IMR-90 (cell line): ENCODE data around the gene ERCC8. TPM values are rescaled to one million over a fixed set of nuclear protein-coding genes. Genes with fewer than 3 reads are reported as not detected.

Experiments
- ATAC-seq: fragments of 200-7000 bp; cut with Tn5 transposase; 2 replicates; pipeline ENCODE4 v1.9.1; 2020; ENCODE audit warnings: low read depth, mild to moderate bottlenecking, moderate library complexity
- BruUV-seq: library from RNA; stranded (reverse); fragments of 400-500 nt; replicated peaks from 2 replicates; lab custom pipeline; 2021; lab: Mats Ljungman, UMichigan
- CTCF ChIA-PET: fragments of 300-600 bp; formaldehyde crosslinking; extraction: SDS; loops from one replicate; lab custom pipeline; 2021; ENCODE audit warnings: antibody characterized with exemption; lab: Yijun Ruan, JAX
- POLR2A ChIA-PET: fragments of 300-600 bp; sonication (Branson Sonifier 250); formaldehyde crosslinking; loops from one replicate; lab custom pipeline; 2022; ENCODE audit warnings: antibody characterized with exemption; ENCODE audit not compliant: unreplicated experiment; lab: Charles Lee
- DNase-seq: peaks from one replicate; pipeline ENCODE4 v3.0.0; 2013
- H2AFZ ChIP-seq: replicated peaks from 2 replicates; pipeline ENCODE3; 2013; ENCODE audit warnings: low read length, mild to moderate bottlenecking; ENCODE audit not compliant: poor library complexity
- H2AK5ac ChIP-seq: 2 replicates; pipeline ENCODE4 v1.6.1; 2013; ENCODE audit warnings: low read depth, low read length, inconsistent platforms
- H2AK9ac ChIP-seq: replicated peaks from 2 replicates; pipeline ENCODE3; 2013; ENCODE audit warnings: mild to moderate bottlenecking, low read depth, low read length, moderate library complexity; ENCODE audit not compliant: poor library complexity
- H2BK120ac ChIP-seq: 2 replicates; pipeline ENCODE4 v1.6.1; 2013; ENCODE audit warnings: low read depth, low read length, inconsistent platforms
- H2BK15ac ChIP-seq: 3 replicates; pipeline ENCODE4 v1.6.1; 2013; ENCODE audit warnings: low read depth, low read length, inconsistent platforms
- H2BK20ac ChIP-seq: 2 replicates; pipeline ENCODE4 v1.6.1; 2013; ENCODE audit warnings: low read depth, mild to moderate bottlenecking, inconsistent platforms, low read length, moderate library complexity
- H2BK5ac ChIP-seq: 2 replicates; pipeline ENCODE4 v1.6.1; 2013; ENCODE audit warnings: mild to moderate bottlenecking, low read depth, low read length, inconsistent platforms; ENCODE audit not compliant: poor library complexity, severe bottlenecking
- H3K14ac ChIP-seq: replicated peaks from 2 replicates; pipeline ENCODE4 v1.6.1; 2013; ENCODE audit warnings: low read depth, low read length, inconsistent platforms
- H3K18ac ChIP-seq: 2 replicates; pipeline ENCODE4 v1.6.1; 2013; ENCODE audit warnings: low read depth, low read length, control low read depth
- H3K23ac ChIP-seq: 2 replicates; pipeline ENCODE4 v1.6.1; 2013; ENCODE audit warnings: low read depth, low read length, inconsistent platforms
- H3K27ac ChIP-seq: 2 replicates; pipeline ENCODE4 v1.5.1; 2013; ENCODE audit warnings: mild to moderate bottlenecking, control low read depth, low read length; ENCODE audit not compliant: insufficient read depth
- H3K27me3 ChIP-seq: 2 replicates; pipeline ENCODE4 v1.6.1; 2013; ENCODE audit warnings: low read length; ENCODE audit not compliant: control insufficient read depth, insufficient read depth
- H3K36me3 ChIP-seq: 2 replicates; pipeline ENCODE4 v1.6.1; 2013; ENCODE audit warnings: low read length, mixed read lengths; ENCODE audit not compliant: control insufficient read depth, insufficient read depth
- H3K4ac ChIP-seq: 2 replicates; pipeline ENCODE4 v1.6.1; 2013; ENCODE audit warnings: low read depth, low read length, inconsistent platforms
- H3K4me1 ChIP-seq: 2 replicates; pipeline ENCODE4 v1.6.1; 2013; ENCODE audit warnings: low read length, mixed read lengths; ENCODE audit not compliant: control insufficient read depth, insufficient read depth
- H3K4me2 ChIP-seq: 2 replicates; pipeline ENCODE4 v1.6.1; 2013; ENCODE audit warnings: low read depth, mild to moderate bottlenecking, control low read depth, low read length, moderate library complexity
- H3K4me3 ChIP-seq: 2 replicates; pipeline ENCODE4 v1.5.1; 2013; ENCODE audit warnings: low read depth, mild to moderate bottlenecking, control low read depth, low read length, moderate library complexity; ENCODE audit not compliant: insufficient read depth
- H3K56ac ChIP-seq: 2 replicates; pipeline ENCODE4 v1.6.1; 2013; ENCODE audit warnings: low read length, inconsistent platforms; ENCODE audit not compliant: insufficient read depth; ENCODE audit errors: extremely low read depth
- H3K79me1 ChIP-seq, 2 experiments: 2 replicates each; pipeline ENCODE4 v1.6.1; 2013; ENCODE audit warnings: low read length in 2 of 2, inconsistent platforms in 1 of 2, low read depth in 1 of 2
- H3K9ac ChIP-seq: 2 replicates; pipeline ENCODE4 v1.6.1; 2013; ENCODE audit warnings: low read depth, low read length, control low read depth
- H3K9me1 ChIP-seq: 2 replicates; pipeline ENCODE4 v1.6.1; 2013; ENCODE audit warnings: low read length, inconsistent platforms; ENCODE audit not compliant: insufficient read depth
- H3K9me3 ChIP-seq: 2 replicates; pipeline ENCODE4 v1.6.1; 2013; ENCODE audit warnings: low read length; ENCODE audit not compliant: control insufficient read depth, insufficient read depth
- H4K20me1 ChIP-seq: 2 replicates; pipeline ENCODE4 v1.6.1; 2013; ENCODE audit warnings: low read length, inconsistent platforms; ENCODE audit not compliant: insufficient read depth
- H4K5ac ChIP-seq: 2 replicates; pipeline ENCODE4 v1.6.1; 2013; ENCODE audit warnings: mild to moderate bottlenecking, low read depth, low read length, control low read depth
- H4K8ac ChIP-seq, 2 experiments: 2 replicates each; pipeline ENCODE4 v1.6.1; 2013; ENCODE audit warnings: low read depth in 2 of 2, low read length in 2 of 2, control low read depth in 1 of 2, inconsistent platforms in 1 of 2
- H4K91ac ChIP-seq: 2 replicates; pipeline ENCODE4 v1.6.1; 2013; ENCODE audit warnings: low read depth, low read length, inconsistent platforms; ENCODE audit not compliant: insufficient read depth
- BHLHE40 ChIP-seq: fragments of 150-350 bp; IDR thresholded peaks from 2 replicates; pipeline ENCODE4 v1.6.1; 2016; ENCODE audit warnings: mild to moderate bottlenecking, low read depth, low read length
- CEBPB ChIP-seq: IDR thresholded peaks from 2 replicates; pipeline ENCODE4 v1.6.1; 2012; ENCODE audit warnings: low read depth, low read length, improper control_type of control experiment
- CHD1 ChIP-seq: IDR thresholded peaks from 2 replicates; pipeline ENCODE4 v1.6.1; 2012; ENCODE audit warnings: low read depth, low read length, improper control_type of control experiment
- CTCF ChIP-seq: conservative IDR thresholded peaks from 2 replicates; pipeline ENCODE4 v1.5.1; 2012; ENCODE audit warnings: mild to moderate bottlenecking, low read depth, low read length, improper control_type of control experiment
- ELK1 ChIP-seq: fragments of 150-350 bp; IDR thresholded peaks from 2 replicates; pipeline ENCODE4 v1.6.1; 2016; ENCODE audit warnings: low read depth, mild to moderate bottlenecking, low read length, moderate library complexity, borderline replicate concordance
- FOS ChIP-seq: fragments of 150-350 bp; IDR thresholded peaks from 2 replicates; pipeline ENCODE4 v1.6.1; 2016; ENCODE audit warnings: low read depth, low read length
- MAFK ChIP-seq: IDR thresholded peaks from 2 replicates; pipeline ENCODE4 v1.6.1; 2012; ENCODE audit warnings: low read depth, low read length, improper control_type of control experiment
- MAZ ChIP-seq: IDR thresholded peaks from 2 replicates; pipeline ENCODE4 v1.6.1; 2012; ENCODE audit warnings: low read depth, mild to moderate bottlenecking, low read length, improper control_type of control experiment, moderate library complexity, borderline replicate concordance
- MXI1 ChIP-seq: IDR thresholded peaks from 2 replicates; pipeline ENCODE4 v1.6.1; 2012; ENCODE audit warnings: low read depth, mild to moderate bottlenecking, low read length, moderate library complexity, borderline replicate concordance
- NFE2L2 ChIP-seq: fragments of 150-350 bp; IDR thresholded peaks from 2 replicates; pipeline ENCODE4 v1.6.1; 2016; ENCODE audit warnings: low read depth, mild to moderate bottlenecking, low read length
- POLR2A ChIP-seq: IDR thresholded peaks from 2 replicates; pipeline ENCODE4 v1.6.1; 2012; ENCODE audit warnings: mild to moderate bottlenecking, low read depth, low read length
- RAD21 ChIP-seq: IDR thresholded peaks from 2 replicates; pipeline ENCODE4 v1.6.1; 2012; ENCODE audit warnings: low read length, improper control_type of control experiment
- RCOR1 ChIP-seq: IDR thresholded peaks from 2 replicates; pipeline ENCODE4 v1.6.1; 2012; ENCODE audit warnings: mild to moderate bottlenecking, low read length, improper control_type of control experiment; ENCODE audit not compliant: insufficient replicate concordance
- RFX5 ChIP-seq: IDR thresholded peaks from 2 replicates; pipeline ENCODE4 v1.8.0; 2012; ENCODE audit warnings: low read depth, mild to moderate bottlenecking, low read length, moderate library complexity
- SMC3 ChIP-seq: fragments of 150-350 bp; IDR thresholded peaks from 2 replicates; pipeline ENCODE4 v1.6.1; 2016; ENCODE audit warnings: low read depth, mild to moderate bottlenecking, antibody characterized with exemption, low read length, moderate library complexity
- USF2 ChIP-seq: fragments of 150-350 bp; IDR thresholded peaks from 2 replicates; pipeline ENCODE4 v1.6.1; 2017; ENCODE audit warnings: mild to moderate bottlenecking, antibody characterized with exemption, low read length, low read depth
- WGBS, 2 experiments: methylation state at CpG; one replicate each; pipeline versions ENCODE4 v1.1.5 to v1.1.7; 2013; ENCODE audit warnings: missing lambda C conversion rate in 2 of 2; ENCODE audit not compliant: insufficient read length in 1 of 2; ENCODE audit errors: extremely low coverage in 2 of 2; 5-methylcytosine and 5-hydroxymethylcytosine counted together
- dilution Hi-C: fragments of 300-500 bp; cut with HindIII; formaldehyde crosslinking; loops from one replicate; pipeline ENCODE4 v1.14.3; 2018; ENCODE audit warnings: low sequenced_read_pairs; ENCODE audit not compliant: unreplicated experiment
- in situ Hi-C: fragments of 300-500 bp; cut with MboI; formaldehyde crosslinking; loops from 3 replicates; pipeline ENCODE4 v1.14.3; 2019; ENCODE audit warnings: low sequenced_read_pairs, inconsistent platforms, mixed read lengths
- intact Hi-C: fragments of 100-400 bp; cut with micrococcal nuclease; formaldehyde crosslinking; loops from 2 replicates; pipeline ENCODE4 v1.10.0; 2022
- polyA plus RNA-seq, 3 experiments: library from polyadenylated mRNA; depleted of rRNA; stranded (reverse); fragments of >200 nt; gene quantifications; 2 replicates each; pipeline ENCODE4 v1.2.3, GENCODE V29; 2012; ENCODE audit warnings: low replicate concordance in 1 of 3
- total RNA-seq: library from RNA; depleted of rRNA; stranded (reverse); fragments of >200 nt; gene quantifications from 2 replicates; pipeline ENCODE4 v1.2.3, GENCODE V29; 2012

The ERCC8 gene
- total and polyA plus RNA-seq, 2 of the 4 experiments (the other 2 are of a cell fraction): 12.6 to 29.2 TPM

GRCh38 chr5:60887746-60888145 lies 57.1 kb downstream of the ERCC8 start:
- Histone ChIP-seq H3K4ac (no peak overlapping the region), H3K79me1 (no peaks in the 10 kb centered on the region), H2BK120ac (no peak overlapping the region), H3K4me1 (no peaks in the 10 kb centered on the region), H2AFZ (no peak overlapping the region), H3K9me1 (no peaks in the 10 kb centered on the region), H4K5ac (no peak overlapping the region), H3K9me3 (no peaks in the 10 kb centered on the region), H2AK5ac (no peak overlapping the region), H2BK20ac (no peak overlapping the region), H3K36me3 (no peaks in the 10 kb centered on the region), H2BK5ac (no peak overlapping the region), H2AK9ac (no peak overlapping the region), H4K91ac (no peak overlapping the region), H3K18ac (no peak overlapping the region), H2BK15ac (no peak overlapping the region), H3K27ac (no peak overlapping the region), H3K56ac (no peak overlapping the region), H3K23ac (no peak overlapping the region), H3K27me3 (no peaks in the 10 kb centered on the region), H3K4me2 (no peak overlapping the region), H3K14ac (no peak overlapping the region), H4K8ac (no peak overlapping the region), H3K4me3 (no peak overlapping the region), H3K9ac (no peak overlapping the region), H4K20me1 (no peaks in the 10 kb centered on the region)
- dilution Hi-C loops (no loop called here), in situ Hi-C loops (no loop called here), intact Hi-C loops (no loop called here)
- no CpG with 5 or more reads among the region's 2 CpGs for WGBS, 2 experiments
- no TSS peak for BruUV-seq
- POLR2A ChIA-PET: no interaction called here
- CTCF ChIA-PET: no interaction called here
- TF ChIP-seq SMC3 (no peak), RAD21 (no peak), POLR2A (no peak), ELK1 (no peak), RFX5 (no peak), CEBPB (no peak), CTCF (no peak), USF2 (no peak), MAFK (no peak), FOS (no peak), MAZ (no peak), BHLHE40 (no peak), CHD1 (no peak), MXI1 (no peak), NFE2L2 (no peak), RCOR1 (no peak)
- no peak for DNase-seq
- no peak for ATAC-seq
